HEK293 (cell line): ENCODE measurements around the gene GGT5.

Experiments used
- GFI1B ChIP-seq: fragments of 450-650 bp; formaldehyde crosslinking; IDR thresholded peaks from 2 replicates; pipeline ENCODE4 v1.5.1; 2016; ENCODE audit warnings: missing biosample characterization, missing genetic modification characterization
- KLF16 ChIP-seq: fragments of 450-650 bp; formaldehyde crosslinking; IDR thresholded peaks from 2 replicates; pipeline ENCODE4 v1.5.1; 2017; ENCODE audit warnings: missing biosample characterization, missing genetic modification characterization
- RBAK ChIP-seq: fragments of 450-650 bp; formaldehyde crosslinking; IDR thresholded peaks from 2 replicates; pipeline ENCODE4 v1.5.1; 2016; ENCODE audit warnings: missing biosample characterization, missing genetic modification characterization
- REST ChIP-seq: fragments of 450-650 bp; formaldehyde crosslinking; IDR thresholded peaks from 2 replicates; pipeline ENCODE4 v1.5.1; 2016; ENCODE audit warnings: missing biosample characterization, missing genetic modification characterization
- TCF7L2 ChIP-seq: IDR thresholded peaks from 2 replicates; pipeline ENCODE4 v1.6.1; 2011; ENCODE audit warnings: low read depth, mild to moderate bottlenecking, inconsistent platforms, low read length, moderate library complexity, borderline replicate concordance
- ZBTB6 ChIP-seq: fragments of 450-650 bp; formaldehyde crosslinking; IDR thresholded peaks from 2 replicates; pipeline ENCODE4 v1.5.1; 2017; ENCODE audit warnings: missing biosample characterization, missing genetic modification characterization
- ZNF169 ChIP-seq: fragments of 450-650 bp; formaldehyde crosslinking; IDR thresholded peaks from 2 replicates; pipeline ENCODE4 v1.5.1; 2016; ENCODE audit warnings: missing biosample characterization, missing genetic modification characterization
- ZNF223 ChIP-seq: fragments of 450-650 bp; formaldehyde crosslinking; IDR thresholded peaks from 2 replicates; pipeline ENCODE4 v1.5.1; 2016; ENCODE audit warnings: missing biosample characterization, missing genetic modification characterization
- ZNF335 ChIP-seq: fragments of 450-650 bp; formaldehyde crosslinking; conservative IDR thresholded peaks from 2 replicates; pipeline ENCODE4 v1.5.1; 2016; ENCODE audit warnings: missing biosample characterization, missing genetic modification characterization
- ZNF366 ChIP-seq: fragments of 450-650 bp; formaldehyde crosslinking; conservative IDR thresholded peaks from 2 replicates; pipeline ENCODE4 v1.5.1; 2016; ENCODE audit warnings: missing biosample characterization, missing genetic modification characterization
- ZNF449 ChIP-seq: fragments of 450-650 bp; formaldehyde crosslinking; IDR thresholded peaks from 2 replicates; pipeline ENCODE4 v1.5.1; 2017; ENCODE audit warnings: missing biosample characterization, mild to moderate bottlenecking, missing genetic modification characterization, moderate library complexity
- TF ChIP-seq, protein P1 (sequence below): fragments of 450-650 bp; formaldehyde crosslinking; IDR thresholded peaks from 2 replicates; pipeline ENCODE4 v1.5.1; 2016; ENCODE audit warnings: missing biosample characterization, missing genetic modification characterization
- TF ChIP-seq, protein P2 (sequence below): fragments of 450-650 bp; formaldehyde crosslinking; IDR thresholded peaks from 2 replicates; pipeline ENCODE4 v1.5.1; 2016; ENCODE audit warnings: missing biosample characterization, missing genetic modification characterization

DNA sequence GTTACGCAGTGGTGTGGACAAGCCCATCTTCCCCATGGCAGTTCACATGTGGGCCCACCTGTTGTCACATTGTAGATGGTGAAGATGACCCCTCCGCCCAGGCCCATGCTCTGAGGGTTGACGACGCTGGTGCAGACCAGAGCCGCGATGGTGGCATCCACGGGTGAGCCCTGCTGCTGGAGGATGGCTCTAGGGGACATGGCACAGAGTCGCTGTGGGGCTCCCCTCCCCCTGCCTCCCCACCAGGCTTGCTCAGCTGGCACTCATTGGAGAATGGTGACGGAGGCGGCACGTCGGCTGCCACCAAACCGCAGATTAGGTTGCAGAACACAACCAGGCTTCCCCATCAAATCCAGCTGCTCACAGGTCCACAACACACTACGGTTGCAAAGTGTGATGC, 11.1 kb downstream of the GGT5 start:
- TF ChIP-seq, protein P1, sequence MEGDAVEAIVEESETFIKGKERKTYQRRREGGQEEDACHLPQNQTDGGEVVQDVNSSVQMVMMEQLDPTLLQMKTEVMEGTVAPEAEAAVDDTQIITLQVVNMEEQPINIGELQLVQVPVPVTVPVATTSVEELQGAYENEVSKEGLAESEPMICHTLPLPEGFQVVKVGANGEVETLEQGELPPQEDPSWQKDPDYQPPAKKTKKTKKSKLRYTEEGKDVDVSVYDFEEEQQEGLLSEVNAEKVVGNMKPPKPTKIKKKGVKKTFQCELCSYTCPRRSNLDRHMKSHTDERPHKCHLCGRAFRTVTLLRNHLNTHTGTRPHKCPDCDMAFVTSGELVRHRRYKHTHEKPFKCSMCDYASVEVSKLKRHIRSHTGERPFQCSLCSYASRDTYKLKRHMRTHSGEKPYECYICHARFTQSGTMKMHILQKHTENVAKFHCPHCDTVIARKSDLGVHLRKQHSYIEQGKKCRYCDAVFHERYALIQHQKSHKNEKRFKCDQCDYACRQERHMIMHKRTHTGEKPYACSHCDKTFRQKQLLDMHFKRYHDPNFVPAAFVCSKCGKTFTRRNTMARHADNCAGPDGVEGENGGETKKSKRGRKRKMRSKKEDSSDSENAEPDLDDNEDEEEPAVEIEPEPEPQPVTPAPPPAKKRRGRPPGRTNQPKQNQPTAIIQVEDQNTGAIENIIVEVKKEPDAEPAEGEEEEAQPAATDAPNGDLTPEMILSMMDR (tag by site-specific recombination) = no peak
- no peak for TF ChIP-seq RBAK (tag by site-specific recombination)
- no peak for TF ChIP-seq GFI1B
- no peak for TF ChIP-seq TCF7L2
- TF ChIP-seq, protein P2, sequence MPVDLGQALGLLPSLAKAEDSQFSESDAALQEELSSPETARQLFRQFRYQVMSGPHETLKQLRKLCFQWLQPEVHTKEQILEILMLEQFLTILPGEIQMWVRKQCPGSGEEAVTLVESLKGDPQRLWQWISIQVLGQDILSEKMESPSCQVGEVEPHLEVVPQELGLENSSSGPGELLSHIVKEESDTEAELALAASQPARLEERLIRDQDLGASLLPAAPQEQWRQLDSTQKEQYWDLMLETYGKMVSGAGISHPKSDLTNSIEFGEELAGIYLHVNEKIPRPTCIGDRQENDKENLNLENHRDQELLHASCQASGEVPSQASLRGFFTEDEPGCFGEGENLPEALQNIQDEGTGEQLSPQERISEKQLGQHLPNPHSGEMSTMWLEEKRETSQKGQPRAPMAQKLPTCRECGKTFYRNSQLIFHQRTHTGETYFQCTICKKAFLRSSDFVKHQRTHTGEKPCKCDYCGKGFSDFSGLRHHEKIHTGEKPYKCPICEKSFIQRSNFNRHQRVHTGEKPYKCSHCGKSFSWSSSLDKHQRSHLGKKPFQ = no peak
- TF ChIP-seq ZNF366 = no peak
- TF ChIP-seq ZBTB6 (tag by site-specific recombination) = no peak
- no peak for TF ChIP-seq REST (tag by site-specific recombination)
- no peak for TF ChIP-seq KLF16 (tag by site-specific recombination)
- TF ChIP-seq ZNF449 (tag by site-specific recombination) = no peak
- no peak for TF ChIP-seq ZNF223 (tag by site-specific recombination)
- no peak for TF ChIP-seq ZNF335 (tag by site-specific recombination)
- no peak for TF ChIP-seq ZNF169 (tag by site-specific recombination)
